ENCODE measurements around the gene KIF11.
A peak's percentile ranks its signal among the peaks of the same experiment; 100 is the strongest.
"Not testable (repeated sequence)": the region's sequence is repeated elsewhere in the genome, so short reads cannot be mapped to it uniquely, and the experiment has no call there.

KIF11 gene

DNA sequence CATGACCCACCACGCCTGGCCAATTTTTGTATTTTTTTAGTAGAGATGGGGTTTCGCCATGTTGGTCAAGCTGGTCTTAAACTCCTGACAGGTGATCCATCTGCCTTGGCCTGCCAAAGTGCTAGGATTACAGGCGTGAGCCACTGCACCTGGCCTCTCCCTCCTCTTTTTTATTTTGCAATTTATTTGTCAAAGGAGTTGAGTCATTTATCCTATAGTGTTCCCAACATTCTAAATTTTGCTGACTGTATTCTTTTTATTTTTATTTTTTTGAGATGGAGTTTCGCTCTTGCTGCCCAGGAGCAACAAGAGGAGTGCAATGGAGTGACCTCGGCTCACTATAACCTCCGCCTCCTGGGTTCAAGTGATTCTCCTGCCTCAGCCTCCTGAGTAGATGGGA is 10.6 kb upstream of the KIF11 start:
- not testable (repeated sequence) for H3K27ac ChIP-seq, H3K4me3 ChIP-seq

DNA sequence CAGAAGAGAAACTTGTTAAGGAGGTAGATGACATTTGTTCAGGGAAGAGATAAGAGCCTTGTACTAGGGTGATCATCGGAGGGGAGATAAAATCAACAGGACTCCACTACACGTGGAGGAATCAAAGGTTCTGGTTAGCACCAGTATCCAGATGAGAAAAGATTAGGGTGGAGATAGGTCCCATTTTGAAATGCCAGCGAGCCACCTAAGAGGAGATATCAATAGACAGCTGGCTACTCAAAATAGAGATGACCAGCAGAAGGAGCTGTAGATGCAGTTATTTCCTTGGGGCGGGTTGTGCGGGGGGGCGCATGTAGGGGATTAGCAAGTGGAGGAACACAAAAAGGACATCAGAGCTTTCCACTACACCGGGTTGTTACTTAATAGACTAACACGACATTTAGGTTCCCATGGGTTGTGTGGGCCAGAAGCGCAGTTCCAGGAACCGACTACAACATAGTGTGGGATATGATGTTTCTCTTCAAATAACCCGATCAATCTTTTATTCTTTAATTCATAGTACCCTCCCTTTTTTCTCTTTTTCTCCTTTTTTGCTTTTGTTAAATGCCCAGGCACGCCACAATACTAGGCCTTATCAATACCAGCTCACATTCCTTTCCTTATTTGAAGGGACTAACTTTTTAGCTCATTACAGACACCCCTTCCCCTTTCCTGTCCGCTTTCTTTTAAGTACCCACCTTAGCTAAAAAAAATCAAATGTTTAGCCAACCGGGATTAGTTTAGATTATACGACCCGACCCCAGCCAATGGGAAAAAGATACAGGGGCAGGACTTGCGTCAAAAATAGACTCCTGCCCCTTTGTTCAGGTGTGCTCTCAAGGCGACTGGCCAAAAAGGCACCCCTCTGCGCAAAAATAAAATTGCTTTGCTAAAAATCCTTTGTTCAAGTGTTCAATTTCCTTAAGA is 2.0 kb upstream of the KIF11 start:
- peak overlapping the region; percentile 64 to 97 (median 78) for H3K4me3 ChIP-seq

DNA sequence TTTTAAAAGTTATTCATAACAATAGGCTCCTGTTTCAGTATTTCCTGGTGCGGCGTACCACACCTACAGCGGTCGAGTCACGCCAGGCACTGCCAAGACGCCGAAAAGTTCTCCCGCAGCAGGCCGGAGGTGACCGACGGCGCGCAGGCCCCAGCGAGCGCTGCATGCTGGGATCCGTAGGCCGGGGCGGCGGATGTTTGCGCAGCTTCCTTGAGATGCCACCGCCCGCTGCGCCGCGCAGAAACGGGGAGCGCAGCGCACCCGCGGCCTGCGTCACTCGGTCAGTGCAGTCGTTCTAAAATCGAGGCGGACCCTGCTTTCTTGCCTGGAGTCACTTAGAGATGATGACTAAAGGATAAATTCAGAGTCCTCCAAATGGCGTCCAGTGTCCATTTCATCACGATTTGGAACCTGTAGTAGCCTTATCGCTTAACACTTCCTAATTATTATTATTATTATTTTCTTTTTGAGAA is 1.3 kb upstream of the KIF11 start:
- Histone ChIP-seq H3K27ac (peak overlapping the region; percentile 47 to 95 (median 89)), H3K4me3 (peak overlapping the region; percentile 64 to 97 (median 78))

More for the DNA sequence above, 2.0 kb upstream of the KIF11 start:
- peak overlapping the region; percentile 2 to 95 (median 89) for H3K27ac ChIP-seq

DNA sequence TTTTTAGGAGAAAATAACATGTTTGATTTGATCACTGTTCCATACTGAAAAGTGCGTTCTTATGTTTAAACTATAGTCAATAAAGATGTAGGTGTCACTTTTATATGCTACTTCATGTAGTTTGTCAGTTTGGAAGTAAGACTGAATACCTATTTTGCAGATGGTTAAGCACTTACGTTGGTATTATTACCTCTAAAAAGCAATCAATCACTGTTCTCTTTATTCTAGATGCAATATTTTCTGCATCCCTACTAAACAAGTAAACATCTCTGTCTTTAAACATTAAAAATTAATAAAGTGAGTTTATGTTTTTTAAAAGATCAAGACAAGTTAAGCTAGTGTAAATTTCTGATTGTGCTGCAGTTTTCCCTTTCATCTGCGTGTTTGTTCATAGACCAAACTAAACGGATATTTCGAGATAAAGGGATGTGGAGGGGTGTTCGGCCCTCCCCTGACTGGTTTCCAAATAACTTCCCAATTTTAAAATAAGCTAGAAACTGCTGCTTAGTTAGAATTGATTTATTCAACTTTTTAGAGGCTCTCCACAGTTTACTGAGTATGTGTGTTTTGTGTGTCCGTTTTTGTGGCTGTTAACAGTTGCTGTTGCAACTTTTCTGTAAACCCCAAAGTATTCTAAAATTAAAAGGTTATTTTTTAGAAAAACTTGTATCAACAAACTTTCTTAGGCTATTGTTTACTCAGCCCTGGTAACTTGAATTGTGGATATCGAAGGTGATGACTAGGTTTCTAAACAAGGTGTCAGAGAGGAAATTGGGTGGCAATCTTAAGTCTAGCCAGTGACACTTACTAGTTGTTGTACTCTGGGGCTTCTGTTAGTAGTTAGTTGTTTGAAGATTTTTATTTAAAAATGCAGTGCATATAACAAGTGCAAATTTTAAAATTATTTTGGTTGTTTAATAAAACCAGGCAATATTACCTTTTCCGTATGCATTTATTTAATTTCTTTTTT is 974 bp downstream of the KIF11 start:
- H3K4me3 ChIP-seq: peak overlapping the region; percentile 64 to 97 (median 78)
- peak overlapping the region in 11 of 21 experiments; percentile 61 to 95 (median 89) for H3K27ac ChIP-seq

DNA sequence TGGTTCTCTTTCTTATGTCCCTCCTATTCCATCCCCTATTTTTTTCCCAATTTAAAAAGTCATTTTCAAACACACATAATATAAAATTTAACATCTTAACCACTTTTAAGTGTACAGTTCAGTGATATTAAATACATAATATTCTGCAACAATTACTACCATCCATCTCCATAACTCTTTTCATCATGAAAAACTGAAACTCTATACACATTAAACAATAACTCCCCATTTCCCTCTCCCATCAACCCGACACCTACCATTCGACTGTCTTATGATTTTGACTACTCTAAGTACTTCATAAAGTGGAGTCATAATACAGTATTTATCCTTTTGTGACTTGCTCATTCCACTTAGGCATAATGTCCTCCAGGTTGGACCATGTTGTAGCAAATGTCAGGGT is 2.6 kb downstream of the KIF11 start:
- Histone ChIP-seq H3K27ac (peak overlapping the region in 1 of 21 experiments; percentile 95), H3K4me3 (no peak overlapping the region)

DNA sequence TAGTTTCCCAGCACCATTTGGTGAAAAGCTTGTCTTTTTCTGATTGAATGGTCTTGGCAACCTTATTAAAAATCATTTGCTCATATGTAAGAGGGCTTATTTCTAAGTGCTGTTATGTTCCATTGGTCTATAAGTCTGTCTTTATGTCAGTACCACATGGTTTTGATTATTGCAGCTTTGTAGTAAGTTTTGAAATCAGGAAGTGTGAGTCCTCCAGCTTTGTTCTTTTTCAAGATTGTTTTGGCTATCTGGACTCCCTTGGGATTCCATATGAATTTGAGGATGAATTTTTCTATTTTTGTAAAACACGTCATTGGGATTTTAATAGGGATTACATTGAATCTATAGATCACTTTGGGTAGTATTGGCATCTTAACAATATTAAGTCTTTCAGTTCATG is 5.4 kb downstream of the KIF11 start:
- H3K27ac ChIP-seq: peak overlapping the region in 1 of 21 experiments; percentile 17
- no peak overlapping the region for H3K4me3 ChIP-seq

DNA sequence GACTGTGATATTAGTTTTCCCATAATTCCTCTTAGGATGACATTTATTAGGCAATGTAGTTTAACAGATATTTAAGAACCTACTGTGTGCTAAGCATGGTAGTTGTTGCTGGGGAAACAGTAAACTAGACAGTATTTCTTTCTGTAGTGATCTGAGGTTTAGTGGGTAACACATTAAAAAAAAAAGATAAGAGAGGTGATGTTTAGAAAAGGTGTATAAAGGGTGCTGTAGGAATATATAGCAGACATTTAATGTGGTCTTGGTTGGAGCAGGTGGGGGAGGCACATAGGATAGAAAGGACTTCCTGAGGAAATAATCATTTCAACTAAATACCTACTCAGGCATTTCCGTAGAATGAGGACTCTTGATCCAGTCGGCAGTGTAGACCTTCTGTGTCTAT is 11.9 kb downstream of the KIF11 start:
- Histone ChIP-seq H3K4me3 (no peak overlapping the region), H3K27ac (no peak overlapping the region)

DNA sequence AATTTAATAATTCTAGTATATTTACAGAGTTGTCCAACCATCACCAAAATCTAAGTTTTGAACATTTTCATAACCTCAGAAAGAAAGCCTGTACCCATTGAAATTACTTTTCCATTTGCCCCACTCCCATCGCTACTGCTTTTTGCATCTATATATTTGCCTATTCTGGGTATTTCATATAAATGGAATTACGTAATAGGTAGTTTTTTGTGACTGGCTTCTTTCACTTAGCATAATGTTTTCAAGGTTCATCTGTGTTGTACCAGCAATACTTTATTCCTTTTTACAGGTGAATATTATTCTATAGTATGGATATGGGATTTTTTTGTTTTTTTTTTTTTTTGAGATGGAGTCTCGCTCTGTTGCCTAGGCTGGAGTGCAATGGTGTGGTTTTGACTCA is 22.6 kb downstream of the KIF11 start:
- H3K4me3 ChIP-seq: no peak overlapping the region
- no peak overlapping the region for H3K27ac ChIP-seq

DNA sequence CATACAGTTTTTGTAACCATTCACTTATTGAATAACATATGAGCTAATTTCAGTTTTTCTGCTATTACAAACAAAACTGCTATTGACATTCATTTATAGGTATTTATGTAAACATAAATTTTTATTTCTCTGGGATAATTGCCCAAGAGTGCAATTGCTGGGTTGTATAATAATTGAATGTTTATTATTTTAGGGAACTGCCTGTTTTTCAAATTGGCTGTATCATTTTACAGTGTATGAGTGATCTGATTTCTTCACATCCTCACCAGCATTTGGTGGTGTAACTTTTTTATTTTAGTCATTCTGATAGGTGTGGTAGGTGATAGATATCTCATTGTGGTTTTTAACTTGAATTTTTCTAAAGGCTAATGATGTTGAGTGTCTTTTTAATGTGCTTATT is 26.4 kb downstream of the KIF11 start:
- no peak overlapping the region for H3K4me3 ChIP-seq
- no peak overlapping the region for H3K27ac ChIP-seq

DNA sequence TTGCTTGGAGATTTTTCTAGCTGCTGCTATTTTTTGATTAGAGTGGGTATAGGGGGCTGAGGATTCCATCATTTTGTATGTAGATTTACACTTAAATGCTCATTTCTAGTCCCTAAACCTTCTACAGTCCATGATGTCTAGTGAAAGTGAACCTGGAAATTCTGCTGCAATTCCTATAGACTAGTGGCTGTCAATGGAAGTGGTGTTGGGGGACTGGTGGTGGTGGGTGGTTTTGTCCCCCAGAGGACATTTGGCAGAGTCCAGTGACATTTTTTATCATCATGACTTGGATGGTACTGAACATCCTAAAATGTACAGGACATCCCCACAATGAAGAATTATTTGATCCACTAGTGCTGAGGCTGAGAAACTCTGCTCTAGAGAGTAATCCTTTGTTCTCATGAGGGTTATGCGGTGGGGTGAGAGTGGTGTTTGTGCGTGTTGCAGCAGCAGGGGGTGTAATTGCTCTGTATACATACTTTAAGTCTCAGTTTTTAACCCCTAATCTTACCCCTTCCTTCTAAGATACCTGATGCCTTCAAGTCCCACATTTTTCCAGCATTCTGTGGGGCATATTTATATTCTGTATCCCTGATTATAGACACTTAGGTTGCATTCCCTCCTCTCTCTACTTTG is 35.0 kb downstream of the KIF11 start:
- Histone ChIP-seq H3K4me3 (no peak overlapping the region), H3K27ac (no peak overlapping the region)

DNA sequence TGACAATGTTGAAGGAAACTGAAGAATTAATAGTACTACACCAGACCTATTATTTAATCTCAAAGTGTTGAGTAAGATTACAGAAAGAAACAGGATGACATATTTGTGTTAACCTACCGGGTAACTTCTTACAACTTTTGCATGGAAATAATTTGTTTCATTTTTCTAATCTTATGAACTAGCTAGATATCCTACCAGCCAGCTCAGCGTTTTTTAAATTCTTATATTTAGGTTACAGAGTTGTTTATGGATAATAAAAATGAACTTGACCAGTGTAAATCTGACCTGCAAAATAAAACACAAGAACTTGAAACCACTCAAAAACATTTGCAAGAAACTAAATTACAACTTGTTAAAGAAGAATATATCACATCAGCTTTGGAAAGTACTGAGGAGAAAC is 37.0 kb downstream of the KIF11 start:
- Histone ChIP-seq H3K4me3 (no peak overlapping the region), H3K27ac (no peak overlapping the region)

DNA sequence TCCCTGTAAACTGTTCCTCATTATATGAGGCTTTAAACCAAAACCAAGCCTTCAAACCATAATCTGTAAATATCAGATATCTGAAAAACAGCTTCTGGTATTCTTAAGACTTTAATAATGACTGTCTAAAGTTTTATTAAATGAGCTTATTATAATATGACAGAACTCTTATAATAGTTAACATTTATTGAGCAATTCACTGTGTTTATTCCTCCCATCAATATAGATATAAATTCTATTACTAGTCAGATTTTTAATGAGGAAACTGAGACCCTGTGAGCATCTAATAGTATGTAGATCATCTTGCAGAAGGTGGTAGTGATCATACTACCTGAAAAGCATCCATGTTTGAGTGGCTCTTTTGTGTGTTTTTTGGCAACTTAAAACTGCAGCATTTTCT is 45.1 kb downstream of the KIF11 start:
- no peak overlapping the region for H3K4me3 ChIP-seq

DNA sequence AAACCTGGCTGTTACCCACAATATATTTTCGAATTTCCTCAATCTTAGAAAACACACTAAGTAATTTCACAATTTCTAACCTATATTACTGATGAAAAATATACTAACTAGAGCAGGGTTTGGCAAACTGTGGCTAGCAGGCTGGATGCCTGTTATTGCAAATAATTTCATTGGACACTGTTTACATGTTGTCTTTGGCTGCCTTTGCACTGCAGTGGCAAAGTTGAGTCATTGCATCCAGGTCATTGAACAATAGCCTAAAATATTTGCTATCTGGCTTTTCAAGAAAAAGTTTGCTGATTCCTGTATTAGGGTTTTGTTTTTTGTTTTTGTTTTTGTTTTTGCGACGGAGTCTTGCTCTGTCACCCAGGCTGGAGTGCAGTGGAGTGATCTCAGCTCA is 47.2 kb downstream of the KIF11 start:
- Histone ChIP-seq H3K4me3 (no peak overlapping the region), H3K27ac (no peak overlapping the region)

More for the DNA sequence above, 45.1 kb downstream of the KIF11 start:
- H3K27ac ChIP-seq: no peak overlapping the region

DNA sequence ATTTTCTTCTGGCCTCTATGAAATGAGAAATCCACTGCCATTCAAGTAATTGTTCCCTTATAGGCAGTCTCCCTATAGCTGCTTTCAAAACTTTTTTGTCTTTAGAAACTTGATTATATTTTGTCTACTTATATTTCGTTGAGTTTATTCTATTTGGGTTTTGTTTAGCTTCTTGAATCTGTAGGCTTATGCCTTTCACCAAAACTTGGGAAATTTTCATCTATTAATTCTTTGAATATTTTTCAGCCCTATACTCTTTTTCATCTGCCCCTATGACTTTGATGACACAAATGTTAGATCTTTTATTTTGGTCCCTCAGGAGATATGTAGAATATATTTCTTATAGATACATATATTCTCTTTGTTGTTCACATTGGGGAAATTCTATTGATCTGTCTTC is 48.6 kb downstream of the KIF11 start:
- no peak overlapping the region for H3K27ac ChIP-seq

DNA sequence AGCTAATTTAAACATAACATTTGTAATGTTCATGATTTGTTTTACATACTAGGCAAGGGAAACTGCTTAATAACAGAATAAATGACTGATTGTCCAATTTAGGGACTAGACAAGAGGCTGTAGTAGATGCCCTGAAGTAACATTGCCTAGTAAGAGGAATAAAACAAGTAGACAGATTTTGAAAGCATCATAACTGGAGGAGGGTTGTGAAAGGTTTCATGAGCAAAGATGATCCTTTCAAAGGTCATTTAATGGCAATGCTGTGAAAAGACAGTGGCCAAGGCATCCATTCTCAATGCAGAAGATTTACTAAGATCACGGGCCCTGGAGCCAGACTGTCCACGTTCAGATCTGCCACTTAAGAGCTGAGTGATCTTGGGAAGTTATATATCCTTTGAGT is 52.0 kb downstream of the KIF11 start:
- Histone ChIP-seq H3K27ac (no peak overlapping the region), H3K4me3 (no peak overlapping the region)

More for the DNA sequence above, 48.6 kb downstream of the KIF11 start:
- H3K4me3 ChIP-seq: no peak overlapping the region

DNA sequence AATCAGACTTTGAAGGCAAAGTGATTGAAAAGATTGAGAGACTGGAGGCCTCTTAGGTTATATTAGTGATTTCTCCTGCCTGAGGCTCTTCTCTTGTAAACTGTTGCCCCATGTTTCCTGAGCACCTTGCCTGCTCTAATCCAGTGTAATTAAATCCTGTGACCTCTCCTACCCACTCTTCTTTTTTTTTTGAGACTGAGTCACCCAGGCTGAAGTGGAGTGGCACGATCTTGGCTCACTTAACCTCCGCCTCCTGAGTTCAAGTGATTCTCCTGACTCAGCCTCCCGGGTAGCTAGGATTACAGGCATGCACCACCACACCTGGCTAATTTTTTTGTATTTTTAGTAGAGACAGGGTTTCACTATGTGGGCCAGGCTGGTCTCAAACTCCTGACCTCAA is 57.9 kb downstream of the KIF11 start:
- H3K4me3 ChIP-seq, H3K27ac ChIP-seq: not testable (repeated sequence)

DNA sequence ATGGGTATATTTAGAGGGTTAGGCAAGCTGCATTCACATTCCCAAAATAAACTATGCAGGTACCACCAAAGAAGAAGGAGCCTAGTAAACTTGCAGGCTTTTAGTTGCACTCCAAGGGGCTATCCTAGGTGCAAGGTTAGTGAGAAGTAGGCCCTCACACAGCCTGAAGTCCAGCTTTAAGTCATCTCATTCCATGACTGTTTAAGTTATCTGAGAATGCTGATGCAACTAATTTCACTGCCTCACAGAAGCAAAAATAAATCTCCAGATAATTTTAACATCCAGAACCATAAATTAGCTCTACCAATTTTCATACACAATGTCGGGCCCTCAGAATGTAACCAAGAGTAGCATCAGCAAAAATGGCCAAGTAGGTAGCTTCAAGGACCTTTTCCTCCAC is 62.5 kb downstream of the KIF11 start:
- no peak overlapping the region for H3K4me3 ChIP-seq
- no peak overlapping the region for H3K27ac ChIP-seq

DNA sequence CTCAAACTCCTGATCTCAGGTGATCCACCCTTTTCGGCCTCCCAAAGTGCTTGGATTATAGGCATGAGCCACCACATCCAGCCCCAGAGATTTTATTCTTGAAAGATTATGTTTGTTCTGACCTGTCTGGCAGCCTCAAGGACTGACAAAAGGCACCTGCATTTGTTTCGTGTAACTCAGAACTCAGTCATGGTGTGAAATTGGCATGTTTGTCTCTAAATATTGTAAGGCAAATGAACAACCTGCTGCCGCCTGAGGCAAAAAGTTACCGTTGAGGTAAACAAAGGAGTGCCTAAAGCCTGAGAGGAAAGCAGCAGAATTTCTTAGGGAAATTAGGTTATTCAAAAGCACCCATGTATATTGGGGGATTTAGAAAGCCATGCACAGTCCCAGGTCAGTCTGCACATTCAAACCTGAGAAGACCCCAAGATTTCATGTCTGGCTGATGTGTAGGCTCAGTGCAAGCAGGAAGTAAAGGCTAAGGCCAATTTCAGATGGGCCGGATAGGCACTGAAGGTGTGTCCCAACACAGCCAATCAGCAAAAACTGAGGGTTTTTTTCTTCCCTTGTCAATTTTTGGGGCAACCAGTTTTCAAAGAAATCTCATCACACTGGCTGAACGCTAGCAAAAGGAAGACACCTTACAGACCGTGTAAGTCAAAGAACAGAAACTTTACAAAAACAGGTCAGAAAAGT is 63.5 kb downstream of the KIF11 start:
- H3K4me3 ChIP-seq: no peak overlapping the region

DNA sequence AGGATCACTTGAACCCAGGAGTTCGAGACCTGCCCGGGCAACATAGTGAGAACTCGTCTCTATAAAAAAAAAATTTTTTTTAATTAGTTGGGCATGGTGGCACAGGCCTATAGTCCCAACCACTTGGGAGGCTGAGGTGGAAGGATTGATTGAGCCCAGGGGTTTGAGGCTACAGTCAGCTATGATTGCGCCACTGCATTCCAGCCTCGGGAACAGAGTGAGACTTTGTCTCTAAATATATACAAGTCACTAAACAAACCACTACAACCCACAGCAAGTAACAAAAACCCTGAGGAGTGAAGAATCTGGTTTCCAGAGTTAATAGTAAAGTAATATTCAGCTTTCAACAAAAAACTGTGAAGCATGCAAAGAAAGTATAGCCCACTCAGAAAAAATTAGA is 64.1 kb downstream of the KIF11 start:
- H3K27ac ChIP-seq: no peak overlapping the region
- no peak overlapping the region for H3K4me3 ChIP-seq

More for the DNA sequence above, 63.5 kb downstream of the KIF11 start:
- no peak overlapping the region for H3K27ac ChIP-seq

Measured in skin epidermis (tissue), 12 donors.